GM12878 (cell line): ENCODE measurements around the gene MAST4. TPM values are rescaled to one million over a fixed set of nuclear protein-coding genes. Genes with fewer than 3 reads are reported as not detected.

Experiments used
- ATAC-seq: fragments of 200-7000 bp; cut with Tn5 transposase; 3 replicates; pipeline ENCODE4 v1.9.1; 2020; ENCODE audit warnings: mild to moderate bottlenecking, moderate library complexity
- BruUV-seq: library from RNA; stranded (reverse); fragments of 400-500 nt; replicated peaks from 2 replicates; lab custom pipeline; 2021; lab: Mats Ljungman, UMichigan
- CTCF ChIA-PET: fragments of 300-600 bp; sonication (Branson Sonifier 250); formaldehyde crosslinking; extraction: SDS; loops from one replicate; lab custom pipeline; 2021; ENCODE audit warnings: inconsistent platforms; lab: Yijun Ruan, JAX
- POLR2A ChIA-PET: fragments of 350-600 bp; formaldehyde crosslinking; extraction: SDS; loops from one replicate; lab custom pipeline; 2021; ENCODE audit warnings: inconsistent platforms; lab: Charles Lee
- RAD21 ChIA-PET: fragments of 300-600 bp; sonication (Branson Sonifier 250); formaldehyde crosslinking; loops from one replicate; lab custom pipeline; 2023; ENCODE audit warnings: antibody characterized with exemption; ENCODE audit not compliant: unreplicated experiment; lab: Charles Lee
- SMC1A ChIA-PET: fragments of 300-600 bp; sonication (Branson Sonifier 250); formaldehyde crosslinking; loops from one replicate; lab custom pipeline; 2023; ENCODE audit not compliant: unreplicated experiment, uncharacterized antibody; lab: Charles Lee
- DNase-seq: peaks from one replicate; pipeline ENCODE4 v3.0.0-alpha.2; 2011; ENCODE audit warnings: low read depth, low spot score
- FAIRE-seq: peaks from 3 replicates; lab custom pipeline; 2011; peaks lifted over from hg19 to GRCh38; lab: Jason Lieb, UNC
- H2AFZ ChIP-seq: 2 replicates; pipeline ENCODE4 v1.6.0; 2011; ENCODE audit warnings: low read depth, low read length, control low read depth; ENCODE audit not compliant: control insufficient read depth
- H3K27ac ChIP-seq: 2 replicates; pipeline ENCODE4 v1.5.1; 2011; ENCODE audit warnings: control low read depth; ENCODE audit not compliant: control insufficient read depth, insufficient read depth
- H3K27me3 ChIP-seq, 2 experiments: replicated peaks in 1 of 2; 2 replicates each; pipeline versions ENCODE4 v1.6.0 to v1.6.1; 2011; ENCODE audit warnings: low read length in 1 of 2; ENCODE audit not compliant: control insufficient read depth in 2 of 2, insufficient read depth in 2 of 2
- H3K36me3 ChIP-seq, 2 experiments: 2 replicates each; pipeline ENCODE4 v1.5.1; 2011; ENCODE audit warnings: low read length in 1 of 2; ENCODE audit not compliant: control insufficient read depth in 2 of 2, insufficient read depth in 2 of 2
- H3K4me1 ChIP-seq: 2 replicates; pipeline ENCODE4 v1.6.1; 2011; ENCODE audit warnings: mild to moderate bottlenecking, low read length, moderate library complexity, mixed read lengths; ENCODE audit not compliant: control insufficient read depth, insufficient read depth
- H3K4me2 ChIP-seq: 2 replicates; pipeline ENCODE4 v1.6.0; 2011; ENCODE audit warnings: control low read depth; ENCODE audit not compliant: control insufficient read depth, insufficient read depth
- H3K4me3 ChIP-seq: fragments of 200-600 bp; sonication (generic); 2 replicates; pipeline ENCODE4 v1.5.1; 2016
- H3K79me2 ChIP-seq: 2 replicates; pipeline ENCODE4 v1.6.0; 2011; ENCODE audit warnings: low read length; ENCODE audit not compliant: control insufficient read depth, insufficient read depth
- H3K9ac ChIP-seq: 2 replicates; pipeline ENCODE4 v1.8.0; 2011; ENCODE audit warnings: low read length, control low read depth, mixed read lengths; ENCODE audit not compliant: control insufficient read depth, insufficient read depth
- H3K9me3 ChIP-seq: replicated peaks from 3 replicates; pipeline ENCODE4 v1.5.1; 2011; ENCODE audit warnings: mild to moderate bottlenecking, low read length; ENCODE audit not compliant: control insufficient read depth, insufficient read depth
- H4K20me1 ChIP-seq: 2 replicates; pipeline ENCODE4 v1.6.0; 2011; ENCODE audit not compliant: control insufficient read depth, insufficient read depth
- CBFB ChIP-seq: IDR thresholded peaks from 2 replicates; pipeline ENCODE4 v1.6.1; 2016; ENCODE audit warnings: antibody characterized with exemption, low read depth
- ZBTB4 ChIP-seq: fragments of 450-650 bp; formaldehyde crosslinking; IDR thresholded peaks from 2 replicates; pipeline ENCODE4 v1.4.0; 2022; ENCODE audit warnings: mild to moderate bottlenecking, moderate library complexity
- WGBS: methylation state at CpG from one replicate; pipeline ENCODE4 v1.1.6; 2016; ENCODE audit warnings: low lambda C conversion rate; ENCODE audit not compliant: insufficient replicate concordance, insufficient coverage; ENCODE audit errors: missing lambda C conversion rate; 5-methylcytosine and 5-hydroxymethylcytosine counted together
- in situ Hi-C: fragments of 300-500 bp; cut with MboI; formaldehyde crosslinking; loops from 9 replicates; pipeline ENCODE4 v1.14.3; 2018; ENCODE audit warnings: mixed read lengths
- intact Hi-C: fragments of 100-400 bp; cut with micrococcal nuclease; formaldehyde crosslinking; loops from one replicate; pipeline ENCODE4 v1.14.2; 2022; ENCODE audit not compliant: unreplicated experiment
- polyA plus RNA-seq, 11 experiments: library from polyadenylated mRNA; depleted of rRNA in 4 of 11; unstranded in 6 of 11; stranded (reverse) in 5 of 11; fragments of >200 nt; fragmentation: Nextera tagmentation in 4 of 11; fragmentation: Illumina TruSeq in 1 of 11; extraction: Ambion mirVana in 4 of 11; extraction: Trizol in 1 of 11; gene quantifications; 1 replicate in 1 of 11; 2 replicates in 10 of 11; pipeline versions ENCODE4 v1.2.1 to v1.2.3, GENCODE V29; 2011 to 2016; ENCODE audit warnings: inconsistent platforms in 2 of 11, missing spikeins in 2 of 11, low read depth in 1 of 11
- total RNA-seq, 4 experiments: library from RNA; depleted of rRNA in 3 of 4; stranded (reverse); fragments of >200 nt in 3 of 4; fragmentation: Illumina TruSeq in 1 of 4; extraction: Trizol in 1 of 4; gene quantifications; 2 replicates each; pipeline versions ENCODE4 v1.2.1 to v1.2.3, GENCODE V29; 2013 to 2021

Gene MAST4
- total and polyA plus RNA-seq, 10 of the 15 experiments (the other 5 are each of a cell fraction or from before 2014, with no cell fraction given) = 0.02 to 1.6 (median 0.29) TPM; not detected in 1

DNA sequence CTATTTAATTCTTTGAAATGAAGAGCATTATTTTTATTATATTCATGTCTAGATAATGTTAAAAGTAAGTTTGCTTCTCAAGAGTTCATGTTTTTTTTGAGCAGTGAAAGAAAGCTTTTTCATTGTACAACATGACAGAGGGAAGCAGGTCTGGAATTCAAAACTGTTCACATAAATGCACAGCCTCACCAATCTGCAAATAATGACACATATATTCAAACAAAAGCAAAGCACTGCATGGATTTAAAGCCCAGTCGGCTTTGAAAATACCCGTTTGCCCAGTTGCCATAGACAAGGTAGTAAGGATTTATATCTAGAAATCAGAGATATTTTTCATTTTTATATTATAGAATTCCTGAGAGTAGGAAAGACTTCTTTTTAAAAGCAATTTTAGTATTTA is 398.6 kb downstream of the MAST4 start (continued):
- no peak for TF ChIP-seq ZBTB4 (CRISPR knock-in tag)

GRCh38 chr5:67000794-67001475 is 404.7 kb downstream of the MAST4 start:
- RAD21 ChIA-PET = no interaction called here
- SMC1A ChIA-PET = interaction anchor here (0.6 kb wide), 1 partner anchor 855 kb away, joined by 3 read pairs; no protein-coding TSS in a partner anchor
- no TSS peak for BruUV-seq

More at GRCh38 chr5:67000794-67001475, 404.7 kb downstream of the MAST4 start:
- Histone ChIP-seq H3K4me3 (no peak overlapping the region), H2AFZ (no peak overlapping the region), H3K9me3 (no peaks in the 10 kb centered on the region), H3K79me2 (no peaks in the 10 kb centered on the region), H4K20me1 (no peaks in the 10 kb centered on the region), H3K9ac (no peak overlapping the region), H3K4me2 (no peak overlapping the region), H3K36me3 (no peaks in the 10 kb centered on the region), H3K27ac (no peak overlapping the region), H3K27me3 (peaks cover 2 to 3% of the 10 kb centered on the region in 2 experiments; a peak in 2 of 4 replicates), H3K4me1 (no peaks in the 10 kb centered on the region)
- TF ChIP-seq CBFB = no peak
- ChIA-PET CTCF (interaction anchor here (0.9 kb wide), 1 partner anchor 14 kb away, joined by 3 read pairs; no protein-coding TSS in a partner anchor), POLR2A (no interaction called here)
- in situ Hi-C loops = no loop called here
- intact Hi-C loops = no loop called here
- WGBS = 32% methylated on average over 3 of the region's 3 CpGs
- FAIRE-seq (no peak), DNase-seq (no peak), ATAC-seq (no peak)
